Thyroid gland (tissue), 4 donors: Measurements from ENCODE around the gene LRRC58. TPM values are rescaled to one million over a fixed set of nuclear protein-coding genes. Genes with fewer than 3 reads are reported as not detected.

ENCODE experiments used
- DNase-seq, 2 donors: peaks; one replicate each; pipeline ENCODE4 v3.0.0-alpha.2; 2019
- H3K27ac ChIP-seq, 3 donors: fragments of 200-600 bp; sonication (generic); 1 replicate in 2 of 3; 2 replicates in 1 of 3; pipeline ENCODE4 v1.5.1; 2016 to 2019; ENCODE audit warnings: mild to moderate bottlenecking in 1 of 3, moderate library complexity in 1 of 3
- H3K27me3 ChIP-seq: fragments of 200-600 bp; sonication (generic); one replicate; pipeline ENCODE4 v1.5.1; 2019
- H3K36me3 ChIP-seq, 2 donors: fragments of 200-600 bp; sonication (generic); one replicate each; pipeline ENCODE4 v1.5.1; 2016 to 2019
- H3K4me1 ChIP-seq, 2 donors: fragments of 200-600 bp; sonication (generic); one replicate each; pipeline ENCODE4 v1.5.1; 2017 to 2019
- H3K4me3 ChIP-seq, 3 donors: fragments of 200-600 bp; sonication (generic); replicated peaks in 1 of 3; 1 replicate in 2 of 3; 2 replicates in 1 of 3; pipeline ENCODE4 v1.5.1; 2016; ENCODE audit warnings: mild to moderate bottlenecking in 1 of 3
- H3K9me3 ChIP-seq: fragments of 200-600 bp; sonication (generic); one replicate; pipeline ENCODE4 v1.5.1; 2017
- CTCF ChIP-seq, 6 experiments: fragments of 200-600 bp in 3 of 6; fragments of 450-650 bp in 3 of 6; sonication (generic) in 3 of 6; IDR thresholded peaks; one replicate each; pipeline ENCODE4 v1.5.1; 2016 to 2019; ENCODE audit warnings: antibody characterized with exemption in 6 of 6, mild to moderate bottlenecking in 2 of 6, inconsistent platforms in 1 of 6, moderate library complexity in 1 of 6
- POLR2A ChIP-seq, 2 donors: fragments of 450-650 bp; IDR thresholded peaks; one replicate each; pipeline ENCODE4 v1.6.1; 2017; ENCODE audit warnings: antibody characterized with exemption in 2 of 2, mild to moderate bottlenecking in 2 of 2, moderate library complexity in 1 of 2
- whole genome bisulfite sequencing, 2 donors: methylation state at CpG; one replicate each; pipeline ENCODE4 v1.1.5; 2017; 5-methylcytosine and 5-hydroxymethylcytosine counted together
- intact Hi-C: fragments of 100-400 bp; cut with DNase I; formaldehyde crosslinking; loops from one replicate; pipeline ENCODE4 v1.15.1; 2023
- total RNA-seq, 4 donors: library from RNA; depleted of rRNA; stranded (reverse); fragments of >200 nt; gene quantifications; one replicate each; pipeline ENCODE4 v1.2.3, GENCODE V29; 2016

The LRRC58 gene
- total RNA-seq, 4 donors from 2014 or later = 40.3 to 52.4 (median 44.6) TPM

DNA sequence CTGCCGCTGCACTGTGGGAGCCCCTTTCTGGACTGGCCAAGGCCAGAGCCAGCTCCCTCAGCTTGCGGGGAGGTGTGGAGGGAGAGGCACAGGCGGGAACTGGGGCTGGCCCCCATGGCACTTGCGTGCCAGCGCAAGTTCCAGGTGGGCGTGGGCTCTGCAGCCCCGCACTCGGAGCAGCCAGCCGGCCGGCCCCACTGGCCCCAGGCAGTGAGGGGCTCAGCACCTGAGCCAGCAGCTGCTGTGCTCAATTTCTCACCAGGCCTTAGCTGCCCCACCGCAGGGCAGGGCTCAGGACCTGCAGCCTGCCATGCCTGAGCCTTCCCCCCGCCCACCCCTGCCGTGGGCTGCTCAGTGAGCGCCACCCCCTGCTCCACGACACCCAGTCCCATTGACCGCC, 59.5 kb downstream of the LRRC58 start:
- no peak overlapping the region for H3K4me3 ChIP-seq
- 92 to 100% methylated on average over 1 to 7 of the region's 16 CpGs for WGBS, 2 donors
- no peak for TF ChIP-seq POLR2A (IDR thresholded peaks at IDR 0.05)
- TF ChIP-seq CTCF (IDR thresholded peaks at IDR 0.05) = no peak
- no peaks in the 10 kb centered on the region for H3K27me3 ChIP-seq
- no peaks in the 10 kb centered on the region for H3K9me3 ChIP-seq
- intact Hi-C loops = no loop called here
- DNase-seq = no peak
- no peaks in the 10 kb centered on the region for H3K36me3 ChIP-seq
- H3K4me1 ChIP-seq = peaks cover 3 to 4% of the 10 kb centered on the region in 2 donors
- H3K27ac ChIP-seq = no peak overlapping the region

DNA sequence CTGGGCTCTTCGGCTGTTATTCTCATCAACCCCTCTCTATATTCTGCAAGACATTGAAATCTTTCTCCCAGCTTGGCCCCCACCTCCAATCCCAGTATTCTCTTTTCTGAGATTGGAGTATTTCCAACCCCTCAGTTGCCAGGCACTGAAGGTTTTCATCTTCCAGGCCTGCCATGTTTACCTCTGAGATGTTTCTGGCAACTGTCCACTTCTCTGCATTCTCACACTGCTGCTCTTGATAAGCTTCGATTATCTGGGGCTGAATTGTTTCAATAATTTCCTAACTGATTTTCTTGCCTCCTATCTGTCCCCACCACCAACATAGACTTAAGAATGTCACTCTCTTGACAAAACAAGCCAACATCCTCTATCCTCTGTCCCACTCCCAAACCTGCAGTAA, 62.7 kb downstream of the LRRC58 start:
- 76 to 81% methylated on average over 2 of the region's 2 CpGs for WGBS, 2 donors

GRCh38 chr3:120285508-120285841, 63.7 kb downstream of the LRRC58 start:
- 37 to 43% methylated on average over 15 of the region's 15 CpGs for WGBS, 2 donors
- no peak for DNase-seq
- Histone ChIP-seq H3K4me3 (peak overlapping the region in 1 of 3 donors; percentile 31), H3K36me3 (no peaks in the 10 kb centered on the region), H3K9me3 (no peaks in the 10 kb centered on the region), H3K27me3 (no peaks in the 10 kb centered on the region), H3K4me1 (peaks cover 3 to 4% of the 10 kb centered on the region in 2 donors), H3K27ac (no peak overlapping the region)
- TF ChIP-seq POLR2A (IDR thresholded peaks at IDR 0.05) (no peak), CTCF (IDR thresholded peaks at IDR 0.05) (no peak)
- intact Hi-C loops = no loop called here

More for the DNA sequence above, 62.7 kb downstream of the LRRC58 start:
- H3K27ac ChIP-seq = no peak overlapping the region
- no peak overlapping the region for H3K4me3 ChIP-seq
- H3K27me3 ChIP-seq = no peaks in the 10 kb centered on the region
- H3K9me3 ChIP-seq = no peaks in the 10 kb centered on the region
- intact Hi-C loops = no loop called here
- no peak for DNase-seq
- peaks cover 3 to 4% of the 10 kb centered on the region in 2 donors for H3K4me1 ChIP-seq
- no peaks in the 10 kb centered on the region for H3K36me3 ChIP-seq
- TF ChIP-seq CTCF (IDR thresholded peaks at IDR 0.05) (no peak), POLR2A (IDR thresholded peaks at IDR 0.05) (no peak)

DNA sequence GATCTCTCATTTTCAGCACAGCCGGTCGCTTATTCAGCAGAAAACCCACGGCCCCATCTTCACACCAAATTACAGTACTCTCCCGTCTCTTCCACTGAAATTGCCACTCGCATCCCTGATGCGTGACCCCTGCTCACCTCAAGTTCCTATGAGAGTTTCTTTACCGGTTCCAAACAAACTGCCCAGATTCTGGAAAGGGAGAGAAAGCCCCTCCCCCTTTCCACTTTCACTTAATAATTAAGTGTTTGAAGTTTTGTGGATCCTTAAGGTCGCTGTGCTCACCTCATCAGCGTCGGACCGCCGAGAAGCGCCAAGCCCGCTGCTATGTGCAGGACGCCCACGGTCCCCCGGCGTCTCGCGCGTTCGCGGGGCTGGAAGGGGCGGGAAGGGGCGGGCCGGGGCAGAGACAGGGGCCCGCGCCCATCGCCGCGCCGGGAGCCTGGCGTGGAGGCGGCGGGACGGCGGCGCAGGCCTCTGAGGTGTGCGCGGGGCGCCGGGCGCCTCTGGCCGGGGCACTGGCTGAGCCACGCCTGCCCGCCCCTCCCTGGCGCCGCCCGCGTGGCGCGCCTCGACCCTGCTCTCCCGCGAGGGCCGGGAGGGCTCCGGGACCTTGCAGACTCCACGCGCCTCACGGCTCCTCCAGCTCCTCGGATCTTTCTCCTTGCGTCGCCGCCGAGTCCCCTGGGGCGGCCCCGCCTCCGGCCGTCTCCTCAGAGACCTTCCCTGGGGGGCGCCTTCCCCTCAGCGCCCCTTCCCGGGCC, 64.2 kb downstream of the LRRC58 start, which contains the start of gene GPR156:
Gene GPR156, minus strand, starts transcription at position 476 of the 761 bp plus-strand sequence. CDS start 41,124 bp downstream, outside the sequence.
- Histone ChIP-seq H3K36me3 (no peaks in the 10 kb centered on the region), H3K27ac (no peak within 1 kb of the TSS), H3K9me3 (no peaks in the 10 kb centered on the region), H3K27me3 (no peaks in the 10 kb centered on the region), H3K4me3 (peak within 1 kb of the TSS in 2 of 3 donors; percentile 18 to 31), H3K4me1 (peaks cover 3 to 4% of the 10 kb centered on the region in 2 donors)
- 6 to 13% methylated on average over 14 to 43 of the region's 72 CpGs for WGBS, 2 donors
- TF ChIP-seq POLR2A (IDR thresholded peaks at IDR 0.05) (no peak), CTCF (IDR thresholded peaks at IDR 0.05) (no peak)
- intact Hi-C loops = no loop called here
- peak in 1 of 2 donors; percentile 8 for DNase-seq

DNA sequence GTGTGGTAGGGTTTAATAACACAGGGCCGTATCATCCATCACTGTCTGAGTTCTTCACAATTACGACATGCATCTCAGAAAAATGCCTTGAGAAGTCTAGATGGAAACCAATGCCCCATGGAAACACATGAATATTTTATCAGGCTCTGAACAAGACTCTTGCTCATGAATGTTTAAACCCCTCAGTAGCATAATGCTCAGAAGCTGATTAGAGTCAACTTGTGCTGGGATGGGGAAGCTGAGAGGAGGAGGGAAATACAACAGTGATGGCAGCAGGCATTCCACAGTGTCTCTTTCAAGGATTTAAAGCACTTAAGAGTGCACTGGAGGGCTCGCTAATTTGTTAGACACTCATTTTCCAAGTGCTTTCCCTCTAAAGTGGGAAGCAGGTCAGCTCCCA, 67.9 kb downstream of the LRRC58 start:
- no peak overlapping the region for H3K4me3 ChIP-seq
- DNase-seq = no peak
- TF ChIP-seq CTCF (IDR thresholded peaks at IDR 0.05) (no peak), POLR2A (IDR thresholded peaks at IDR 0.05) (no peak)
- intact Hi-C loops = no loop called here
- H3K36me3 ChIP-seq = no peaks in the 10 kb centered on the region
- 68 to 72% methylated on average over 3 of the region's 3 CpGs for WGBS, 2 donors
- no peaks in the 10 kb centered on the region for H3K27me3 ChIP-seq
- no peaks in the 10 kb centered on the region for H3K9me3 ChIP-seq
- H3K4me1 ChIP-seq = peaks cover 3 to 4% of the 10 kb centered on the region in 2 donors
- no peak overlapping the region for H3K27ac ChIP-seq
